PC-3 (cell line): ENCODE results near the gene MCF2L2. TPM values are rescaled to one million over a fixed set of nuclear protein-coding genes. Genes with fewer than 3 reads are reported as not detected.

Source experiments
- ATAC-seq: fragments of 200-7000 bp; cut with Tn5 transposase; 2 replicates; pipeline ENCODE4 v1.9.1; 2020; ENCODE audit warnings: mild to moderate bottlenecking, moderate library complexity
- BruUV-seq: library from RNA; stranded (reverse); fragments of 400-500 nt; replicated peaks from 2 replicates; lab custom pipeline; 2021; lab: Mats Ljungman, UMichigan
- CTCF ChIA-PET: fragments of 300-600 bp; sonication (Branson Sonifier 250); formaldehyde crosslinking; loops from one replicate; lab custom pipeline; 2022; ENCODE audit warnings: antibody characterized with exemption; lab: Charles Lee
- POLR2A ChIA-PET: fragments of 300-600 bp; sonication (Branson Sonifier 250); formaldehyde crosslinking; loops from one replicate; lab custom pipeline; 2022; ENCODE audit warnings: antibody characterized with exemption; ENCODE audit not compliant: unreplicated experiment; lab: Charles Lee
- DNase-seq: peaks from one replicate; pipeline ENCODE4 v3.0.0-alpha.2; 2015
- H2AFZ ChIP-seq: fragments of 300-600 bp; sonication (generic); 2 replicates; pipeline ENCODE4 v1.6.0; 2016; ENCODE audit warnings: antibody characterized with exemption, low read length
- H3F3A ChIP-seq: fragments of 300-600 bp; sonication (generic); one replicate; pipeline ENCODE4 v1.6.0; 2017; ENCODE audit warnings: antibody characterized with exemption, low read length, control low read depth, mild to moderate bottlenecking; ENCODE audit not compliant: unreplicated experiment
- H3K27ac ChIP-seq: fragments of 300-600 bp; sonication (generic); 2 replicates; pipeline ENCODE4 v1.5.1; 2016; ENCODE audit warnings: mild to moderate bottlenecking, low read length
- H3K27me3 ChIP-seq: fragments of 300-600 bp; sonication (generic); 2 replicates; pipeline ENCODE4 v1.6.1; 2016; ENCODE audit warnings: low read length, mixed read lengths
- H3K36me3 ChIP-seq: fragments of 300-600 bp; sonication (generic); 2 replicates; pipeline ENCODE4 v1.6.1; 2016; ENCODE audit warnings: low read depth, mixed run types, low read length, mixed read lengths
- H3K4me1 ChIP-seq: fragments of 300-600 bp; sonication (generic); 2 replicates; pipeline ENCODE4 v1.5.1; 2016; ENCODE audit warnings: low read length; ENCODE audit not compliant: insufficient read depth
- H3K4me2 ChIP-seq: fragments of 300-600 bp; sonication (generic); 2 replicates; pipeline ENCODE4 v1.6.0; 2016; ENCODE audit warnings: low read length
- H3K4me3 ChIP-seq: fragments of 300-600 bp; sonication (generic); 2 replicates; pipeline ENCODE4 v1.5.1; 2016; ENCODE audit warnings: mild to moderate bottlenecking, low read length, mixed read lengths
- H3K79me2 ChIP-seq: fragments of 300-600 bp; sonication (generic); 2 replicates; pipeline ENCODE4 v1.6.1; 2017; ENCODE audit warnings: low read length, mixed read lengths
- H3K9ac ChIP-seq: fragments of 300-600 bp; sonication (generic); 2 replicates; pipeline ENCODE4 v1.6.0; 2016; ENCODE audit warnings: mild to moderate bottlenecking, low read length
- H3K9me2 ChIP-seq: fragments of 300-600 bp; sonication (generic); replicated peaks from 2 replicates; pipeline ENCODE4 v1.6.1; 2016; ENCODE audit warnings: mixed run types, low read length, mixed read lengths
- H3K9me3 ChIP-seq: fragments of 300-600 bp; sonication (generic); 2 replicates; pipeline ENCODE4 v1.6.1; 2016; ENCODE audit warnings: low read length, mixed read lengths
- H4K20me1 ChIP-seq: fragments of 300-600 bp; sonication (generic); 2 replicates; pipeline ENCODE4 v1.6.1; 2016; ENCODE audit warnings: low read length, mixed read lengths
- EZH2 ChIP-seq: fragments of 300-600 bp; sonication (generic); IDR thresholded peaks from one replicate; pipeline ENCODE4 v1.6.1; 2017; ENCODE audit warnings: antibody characterized with exemption, mild to moderate bottlenecking, low read length; ENCODE audit not compliant: unreplicated experiment
- EZH2phosphoT487 ChIP-seq: fragments of 300-600 bp; sonication (generic); IDR thresholded peaks from 2 replicates; pipeline ENCODE4 v1.6.1; 2018; ENCODE audit warnings: mild to moderate bottlenecking, antibody characterized with exemption, low read length, borderline replicate concordance
- intact Hi-C: fragments of 100-400 bp; cut with micrococcal nuclease; formaldehyde crosslinking; loops from 2 replicates; pipeline ENCODE4 v1.9.0; 2023
- total RNA-seq: library from RNA; depleted of rRNA; stranded (reverse); fragments of >200 nt; gene quantifications from 2 replicates; pipeline ENCODE4 v1.2.3, GENCODE V29; 2014
- TF ChIP-seq, protein P1 (sequence below): fragments of 300-600 bp; sonication (generic); conservative IDR thresholded peaks from 2 replicates; pipeline ENCODE4 v1.5.1; 2017; ENCODE audit warnings: antibody characterized with exemption, low read depth, mild to moderate bottlenecking, low read length

The MCF2L2 gene
- total RNA-seq, 1 experiment from 2014 or later: 3.6 TPM

DNA sequence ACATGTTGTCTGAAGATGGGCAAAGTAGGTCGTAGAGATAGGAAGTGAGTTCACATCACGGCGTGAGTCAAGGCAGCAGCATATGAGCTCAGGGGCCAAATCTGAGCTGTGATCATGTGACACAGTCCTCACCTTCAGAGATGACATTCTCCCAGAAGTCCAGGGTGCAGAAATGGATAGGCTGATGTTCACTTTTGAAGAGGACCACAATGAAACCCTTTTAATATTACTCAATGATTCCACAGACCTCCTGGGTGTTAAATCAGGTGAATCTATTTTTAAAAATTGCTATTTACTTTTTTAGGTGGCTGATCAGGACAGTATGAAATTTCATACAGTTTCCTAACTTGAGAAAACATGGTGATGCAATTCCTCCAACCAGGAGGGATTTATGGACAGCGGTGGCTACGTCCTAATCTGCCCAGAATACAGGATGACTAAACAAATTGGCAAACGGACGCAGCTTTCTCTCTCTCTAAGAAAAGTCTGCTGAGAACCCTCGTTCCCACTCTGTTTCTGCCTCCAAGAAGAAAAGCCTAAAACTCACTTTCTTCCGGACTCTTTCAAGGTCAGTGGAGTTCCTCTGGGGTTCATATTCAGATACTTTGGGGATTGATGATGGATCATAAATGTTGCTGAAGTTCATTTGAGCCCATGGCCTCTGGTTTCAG, 141.0 kb downstream of the MCF2L2 start:
- Histone ChIP-seq H3K4me3 (peak overlapping the region; percentile 47), H4K20me1 (no peaks in the 10 kb centered on the region), H3K36me3 (no peaks in the 10 kb centered on the region), H3K9me2 (no peaks in the 10 kb centered on the region), H3K79me2 (peaks cover 4% of the 10 kb centered on the region; the same call in 1 of the 2 replicates), H3K4me2 (peak overlapping the region; percentile 76), H3K27ac (peak overlapping the region; percentile 95), H3K9me3 (no peaks in the 10 kb centered on the region), H3K9ac (peak overlapping the region; percentile 81), H3K4me1 (peaks cover 65% of the 10 kb centered on the region), H3F3A (peaks cover 7% of the 10 kb centered on the region), H2AFZ (peak overlapping the region; percentile 29; the same call in 1 of the 2 replicates), H3K27me3 (no peaks in the 10 kb centered on the region)
- ATAC-seq: peak; percentile 46
- DNase-seq: peak; percentile 87
- no TSS peak for BruUV-seq
- ChIA-PET POLR2A (interaction anchor here (2.1 kb wide), 1 partner anchor 34 kb away, joined by 8 read pairs; no protein-coding TSS in a partner anchor), CTCF (no interaction called here)
- TF ChIP-seq EZH2: no peak
- no peak for TF ChIP-seq EZH2phosphoT487
- TF ChIP-seq, protein P1, sequence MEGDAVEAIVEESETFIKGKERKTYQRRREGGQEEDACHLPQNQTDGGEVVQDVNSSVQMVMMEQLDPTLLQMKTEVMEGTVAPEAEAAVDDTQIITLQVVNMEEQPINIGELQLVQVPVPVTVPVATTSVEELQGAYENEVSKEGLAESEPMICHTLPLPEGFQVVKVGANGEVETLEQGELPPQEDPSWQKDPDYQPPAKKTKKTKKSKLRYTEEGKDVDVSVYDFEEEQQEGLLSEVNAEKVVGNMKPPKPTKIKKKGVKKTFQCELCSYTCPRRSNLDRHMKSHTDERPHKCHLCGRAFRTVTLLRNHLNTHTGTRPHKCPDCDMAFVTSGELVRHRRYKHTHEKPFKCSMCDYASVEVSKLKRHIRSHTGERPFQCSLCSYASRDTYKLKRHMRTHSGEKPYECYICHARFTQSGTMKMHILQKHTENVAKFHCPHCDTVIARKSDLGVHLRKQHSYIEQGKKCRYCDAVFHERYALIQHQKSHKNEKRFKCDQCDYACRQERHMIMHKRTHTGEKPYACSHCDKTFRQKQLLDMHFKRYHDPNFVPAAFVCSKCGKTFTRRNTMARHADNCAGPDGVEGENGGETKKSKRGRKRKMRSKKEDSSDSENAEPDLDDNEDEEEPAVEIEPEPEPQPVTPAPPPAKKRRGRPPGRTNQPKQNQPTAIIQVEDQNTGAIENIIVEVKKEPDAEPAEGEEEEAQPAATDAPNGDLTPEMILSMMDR: no peak
- intact Hi-C loops: no loop called here

DNA sequence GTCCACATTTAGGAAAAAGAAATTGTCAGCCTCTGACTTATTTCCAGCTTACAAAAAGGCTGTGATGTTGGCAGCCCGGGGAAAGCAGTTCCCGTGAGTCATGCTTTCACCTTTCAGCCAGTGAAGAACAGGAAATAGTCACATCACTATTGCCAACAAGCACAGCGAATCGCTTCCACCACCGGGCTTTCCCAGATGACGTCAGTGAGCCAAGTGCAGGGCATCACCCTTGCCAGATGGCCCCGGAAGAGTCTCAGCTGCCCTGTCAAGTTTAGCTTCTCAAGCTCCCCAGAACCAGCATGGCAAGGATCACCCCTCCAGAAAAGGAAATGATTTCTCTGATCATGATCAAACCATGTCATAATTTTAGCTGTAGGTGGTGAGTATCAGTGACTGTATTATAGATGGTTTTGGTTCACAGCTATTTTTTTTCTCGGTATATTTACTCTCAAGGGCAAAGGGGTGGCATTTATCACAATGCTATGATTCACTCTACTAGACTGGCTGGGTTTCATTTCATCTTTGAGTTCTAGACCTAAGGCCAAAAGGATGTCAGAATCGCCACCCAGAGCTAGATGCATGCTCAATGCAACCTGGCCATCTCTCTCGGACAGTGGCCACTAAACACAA, 142.5 kb downstream of the MCF2L2 start:
- Histone ChIP-seq H3K9me2 (no peaks in the 10 kb centered on the region), H3K27ac (peak overlapping the region; percentile 95), H3K4me1 (peaks cover 51% of the 10 kb centered on the region), H3K9me3 (no peaks in the 10 kb centered on the region), H3K4me3 (peak overlapping the region; percentile 16; the same call in 1 of the 2 replicates), H3F3A (peaks cover 7% of the 10 kb centered on the region), H4K20me1 (no peaks in the 10 kb centered on the region), H3K9ac (peak overlapping the region; percentile 81), H3K27me3 (no peaks in the 10 kb centered on the region), H2AFZ (no peak overlapping the region), H3K36me3 (no peaks in the 10 kb centered on the region), H3K4me2 (peak overlapping the region; percentile 76), H3K79me2 (peaks cover 4% of the 10 kb centered on the region; the same call in 1 of the 2 replicates)
- BruUV-seq: TSS peak; percentile 68
- DNase-seq (peak; percentile 98), ATAC-seq (peak; percentile 82)
- CTCF ChIA-PET: interaction anchor here (1.5 to 1.6 kb wide), 2 partner anchors 85 to 97 kb away, joined by 7 to 12 read pairs; no protein-coding TSS in a partner anchor
- POLR2A ChIA-PET: interaction anchor here (0.5 to 2.1 kb wide), 9 partner anchors 13 to 97 kb away, joined by 3 to 8 read pairs (median 4); no protein-coding TSS in a partner anchor
- no peak for TF ChIP-seq EZH2phosphoT487
- TF ChIP-seq, protein P1: no peak
- no peak for TF ChIP-seq EZH2
- intact Hi-C loops: no loop called here
